ENCODE data around the gene BCL2. TPM values are rescaled to one million over a fixed set of nuclear protein-coding genes. Genes with fewer than 3 reads are reported as not detected.

The BCL2 gene
- total RNA-seq, 1 donor from 2014 or later, result 81.3 TPM

GRCh38 chr18:63142594-63143225 is 176.9 kb downstream of the BCL2 start:
- peaks cover 52% of the 10 kb centered on the region for H3K4me1 Mint-ChIP-seq
- H3K4me3 Mint-ChIP-seq, result no peak overlapping the region
- H3K27ac Mint-ChIP-seq, result peak overlapping the region; percentile 54

GRCh38 chr18:63141778-63142176 is 177.8 kb downstream of the BCL2 start:
- intact Hi-C loops (cut with micrococcal nuclease), result no loop called here
- Mint-ChIP-seq H3K27ac (peak overlapping the region; percentile 14), H3K9me3 (peaks cover 3% of the 10 kb centered on the region), H3K36me3 (ENCODE audit: low read depth) (peaks cover 53% of the 10 kb centered on the region), H3K4me1 (peaks cover 57% of the 10 kb centered on the region), H3K27me3 (no peaks in the 10 kb centered on the region), H3K4me3 (no peak overlapping the region)
- no peak for DNase-seq

More at GRCh38 chr18:63142594-63143225, 176.9 kb downstream of the BCL2 start:
- H3K9me3 Mint-ChIP-seq, result peaks cover 3% of the 10 kb centered on the region
- H3K27me3 Mint-ChIP-seq, result no peaks in the 10 kb centered on the region
- intact Hi-C loops (cut with micrococcal nuclease), result no loop called here
- H3K36me3 Mint-ChIP-seq (ENCODE audit: low read depth), result peaks cover 49% of the 10 kb centered on the region
- DNase-seq, result no peak

- Mint-ChIP-seq H3K27ac (peak overlapping the region; percentile 27), H3K27me3 (no peaks in the 10 kb centered on the region), H3K4me1 (peaks cover 59% of the 10 kb centered on the region), H3K4me3 (no peak overlapping the region), H3K9me3 (peaks cover 3% of the 10 kb centered on the region), H3K36me3 (ENCODE audit: low read depth) (peaks cover 53% of the 10 kb centered on the region)
- no peak for DNase-seq
- intact Hi-C loops (cut with micrococcal nuclease), result loop anchor here (1.0 kb wide), 1 partner anchor 11 kb away; no protein-coding TSS in a partner anchor
These were observed 178.4 kb downstream of the BCL2 start for GRCh38 chr18:63140997-63141777.

GRCh38 chr18:63140038-63140450 is 179.5 kb downstream of the BCL2 start:
- peaks cover 66% of the 10 kb centered on the region for H3K4me1 Mint-ChIP-seq
- no peaks in the 10 kb centered on the region for H3K27me3 Mint-ChIP-seq
- DNase-seq, result no peak
- no peak overlapping the region for H3K4me3 Mint-ChIP-seq
- intact Hi-C loops (cut with micrococcal nuclease), result loop anchor here (1.0 kb wide), 1 partner anchor 12 kb away; no protein-coding TSS in a partner anchor
- H3K9me3 Mint-ChIP-seq, result peaks cover 3% of the 10 kb centered on the region
- H3K27ac Mint-ChIP-seq, result peak overlapping the region; percentile 0
- H3K36me3 Mint-ChIP-seq (ENCODE audit: low read depth), result peaks cover 56% of the 10 kb centered on the region

- peaks cover 48% of the 10 kb centered on the region for H3K36me3 Mint-ChIP-seq (ENCODE audit: low read depth)
- no peaks in the 10 kb centered on the region for H3K27me3 Mint-ChIP-seq
- peak overlapping the region; percentile 90 for H3K27ac Mint-ChIP-seq
- no peak for DNase-seq
- peak overlapping the region; percentile 82 for H3K4me3 Mint-ChIP-seq
- intact Hi-C loops (cut with micrococcal nuclease), result loop anchor here (1.0 kb wide), 1 partner anchor 17 kb away; no protein-coding TSS in a partner anchor
- H3K4me1 Mint-ChIP-seq, result peaks cover 58% of the 10 kb centered on the region
- peaks cover 3% of the 10 kb centered on the region for H3K9me3 Mint-ChIP-seq
These were observed 180.9 kb downstream of the BCL2 start for GRCh38 chr18:63138436-63139340.

- intact Hi-C loops (cut with micrococcal nuclease), result loop anchor here (1.0 kb wide), 1 partner anchor 17 kb away; no protein-coding TSS in a partner anchor
- no peaks in the 10 kb centered on the region for H3K27me3 Mint-ChIP-seq
- H3K4me3 Mint-ChIP-seq, result peak overlapping the region; percentile 82
- peak overlapping the region; percentile 90 for H3K27ac Mint-ChIP-seq
- peak; percentile 84 for DNase-seq
- peaks cover 55% of the 10 kb centered on the region for H3K4me1 Mint-ChIP-seq
- peaks cover 3% of the 10 kb centered on the region for H3K9me3 Mint-ChIP-seq
- peaks cover 48% of the 10 kb centered on the region for H3K36me3 Mint-ChIP-seq (ENCODE audit: low read depth)
These were observed 181.6 kb downstream of the BCL2 start for GRCh38 chr18:63137999-63138435.

GRCh38 chr18:63135101-63135500 is 184.5 kb downstream of the BCL2 start:
- intact Hi-C loops (cut with micrococcal nuclease), result no loop called here
- no peak for DNase-seq
- peaks cover 29% of the 10 kb centered on the region for H3K36me3 Mint-ChIP-seq (ENCODE audit: low read depth)
- no peaks in the 10 kb centered on the region for H3K9me3 Mint-ChIP-seq
- no peaks in the 10 kb centered on the region for H3K27me3 Mint-ChIP-seq
- H3K27ac Mint-ChIP-seq, result no peak overlapping the region
- H3K4me1 Mint-ChIP-seq, result peaks cover 59% of the 10 kb centered on the region
- no peak overlapping the region for H3K4me3 Mint-ChIP-seq

GRCh38 chr18:63132819-63133200 is 186.8 kb downstream of the BCL2 start:
- no peaks in the 10 kb centered on the region for H3K27me3 Mint-ChIP-seq
- no peak overlapping the region for H3K27ac Mint-ChIP-seq
- no peak for DNase-seq
- intact Hi-C loops (cut with micrococcal nuclease), result loop anchor here (5.0 kb wide), 1 partner anchor 116 kb away; no protein-coding TSS in a partner anchor
- H3K9me3 Mint-ChIP-seq, result no peaks in the 10 kb centered on the region
- H3K36me3 Mint-ChIP-seq (ENCODE audit: low read depth), result peaks cover 30% of the 10 kb centered on the region
- peaks cover 50% of the 10 kb centered on the region for H3K4me1 Mint-ChIP-seq
- no peak overlapping the region for H3K4me3 Mint-ChIP-seq

GRCh38 chr18:63131959-63132818 is 187.4 kb downstream of the BCL2 start:
- peaks cover 45% of the 10 kb centered on the region for H3K4me1 Mint-ChIP-seq
- H3K27me3 Mint-ChIP-seq, result no peaks in the 10 kb centered on the region
- intact Hi-C loops (cut with micrococcal nuclease), result loop anchor here (1.0 to 5.0 kb wide), 2 partner anchors 115 to 191 kb away; no protein-coding TSS in a partner anchor
- no peaks in the 10 kb centered on the region for H3K9me3 Mint-ChIP-seq
- no peak for DNase-seq
- H3K27ac Mint-ChIP-seq, result peak overlapping the region; percentile 23
- peaks cover 32% of the 10 kb centered on the region for H3K36me3 Mint-ChIP-seq (ENCODE audit: low read depth)
- H3K4me3 Mint-ChIP-seq, result no peak overlapping the region

- DNase-seq, result peak; percentile 86
These were observed 188.2 kb downstream of the BCL2 start for GRCh38 chr18:63131106-63131958.

GRCh38 chr18:63130176-63130575 is 189.4 kb downstream of the BCL2 start:
- Mint-ChIP-seq H3K9me3 (no peaks in the 10 kb centered on the region), H3K4me3 (no peak overlapping the region), H3K27me3 (no peaks in the 10 kb centered on the region), H3K36me3 (ENCODE audit: low read depth) (peaks cover 34% of the 10 kb centered on the region), H3K4me1 (peaks cover 30% of the 10 kb centered on the region), H3K27ac (no peak overlapping the region)
- intact Hi-C loops (cut with micrococcal nuclease), result loop anchor here (5.0 kb wide), 1 partner anchor 113 kb away; no protein-coding TSS in a partner anchor
- DNase-seq, result no peak

More at GRCh38 chr18:63131106-63131958, 188.2 kb downstream of the BCL2 start:
- intact Hi-C loops (cut with micrococcal nuclease), result loop anchor here (1.0 to 5.0 kb wide), 2 partner anchors 114 to 192 kb away; no protein-coding TSS in a partner anchor
- no peaks in the 10 kb centered on the region for H3K9me3 Mint-ChIP-seq
- no peak overlapping the region for H3K4me3 Mint-ChIP-seq
- no peaks in the 10 kb centered on the region for H3K27me3 Mint-ChIP-seq
- H3K36me3 Mint-ChIP-seq (ENCODE audit: low read depth), result peaks cover 36% of the 10 kb centered on the region
- peak overlapping the region; percentile 21 for H3K27ac Mint-ChIP-seq
- H3K4me1 Mint-ChIP-seq, result peaks cover 41% of the 10 kb centered on the region

All from activated CD4-positive, alpha-beta T cell treated with anti-CD3 and anti-CD28 coated beads, Interleukin-2, amount 10 ng/mL, durations not matched to agents 24 days and 14 days (primary cell).